Osteocyte (in vitro differentiated cells): Measurements from ENCODE around the gene CHN1. TPM values are rescaled to one million over a fixed set of nuclear protein-coding genes. Genes with fewer than 3 reads are reported as not detected.
A peak's percentile ranks its signal among the peaks of the same experiment; 100 is the strongest.

Source experiments
- DNase-seq: peaks from one replicate; pipeline ENCODE4 v3.0.0; 2021; ENCODE audit warnings: mixed read lengths; ENCODE audit not compliant: unreplicated experiment; ENCODE audit errors: extremely low spot score
- H3K27ac Mint-ChIP-seq: one replicate; pipeline ENCODE4 v1.8.0; 2021; ENCODE audit warnings: mild to moderate bottlenecking, mixed read lengths; ENCODE audit not compliant: unreplicated experiment
- H3K27me3 Mint-ChIP-seq: one replicate; pipeline ENCODE4 v1.8.0; 2021; ENCODE audit warnings: mixed read lengths; ENCODE audit not compliant: unreplicated experiment
- H3K36me3 Mint-ChIP-seq: one replicate; pipeline ENCODE4 v1.8.0; 2021; ENCODE audit warnings: mixed read lengths; ENCODE audit not compliant: unreplicated experiment
- H3K4me1 Mint-ChIP-seq: one replicate; pipeline ENCODE4 v1.8.0; 2021; ENCODE audit warnings: mixed read lengths; ENCODE audit not compliant: unreplicated experiment
- H3K4me3 Mint-ChIP-seq: one replicate; pipeline ENCODE4 v1.8.0; 2021; ENCODE audit warnings: mild to moderate bottlenecking, moderate library complexity, mixed read lengths; ENCODE audit not compliant: unreplicated experiment
- H3K9me3 Mint-ChIP-seq: one replicate; pipeline ENCODE4 v1.8.0; 2021; ENCODE audit warnings: mixed read lengths; ENCODE audit not compliant: unreplicated experiment
- CTCF ChIP-seq: fragments of 200-600 bp; sonication (generic); IDR thresholded peaks from 2 replicates; pipeline ENCODE4 v1.5.0; 2021; ENCODE audit warnings: antibody characterized with exemption, mild to moderate bottlenecking, moderate library complexity
- total RNA-seq: library from RNA; stranded (reverse); gene quantifications from 2 replicates; pipeline ENCODE4 v1.2.1, GENCODE V29; 2021

CHN1 gene
- total RNA-seq, 1 donor from 2014 or later, result 22.3 TPM

DNA sequence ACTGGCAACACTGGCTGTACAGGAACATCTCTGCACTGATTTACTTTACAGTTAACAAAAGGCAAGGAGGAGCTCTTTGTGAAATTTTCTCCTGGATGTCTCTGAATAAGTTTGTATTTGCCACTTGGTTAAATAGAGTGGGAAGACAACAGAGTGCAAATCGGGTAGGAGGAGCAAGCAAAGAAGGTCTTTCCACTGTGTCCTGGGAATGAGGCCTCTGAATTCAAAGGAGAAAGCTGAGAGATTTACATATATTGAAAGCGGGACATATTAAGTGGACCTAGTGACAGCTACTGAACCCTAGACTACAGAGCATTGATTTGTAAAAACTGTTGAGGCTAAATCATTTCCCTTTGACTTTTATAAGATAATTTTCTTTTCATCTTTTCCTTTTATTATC is 123.5 kb downstream of the CHN1 start:
- Mint-ChIP-seq H3K27ac (peak overlapping the region; percentile 82), H3K4me1 (peaks cover 36% of the 10 kb centered on the region), H3K4me3 (no peak overlapping the region), H3K36me3 (peaks cover 2% of the 10 kb centered on the region), H3K9me3 (no peaks in the 10 kb centered on the region), H3K27me3 (no peaks in the 10 kb centered on the region)
- no peak for DNase-seq
- TF ChIP-seq CTCF, result no peak

DNA sequence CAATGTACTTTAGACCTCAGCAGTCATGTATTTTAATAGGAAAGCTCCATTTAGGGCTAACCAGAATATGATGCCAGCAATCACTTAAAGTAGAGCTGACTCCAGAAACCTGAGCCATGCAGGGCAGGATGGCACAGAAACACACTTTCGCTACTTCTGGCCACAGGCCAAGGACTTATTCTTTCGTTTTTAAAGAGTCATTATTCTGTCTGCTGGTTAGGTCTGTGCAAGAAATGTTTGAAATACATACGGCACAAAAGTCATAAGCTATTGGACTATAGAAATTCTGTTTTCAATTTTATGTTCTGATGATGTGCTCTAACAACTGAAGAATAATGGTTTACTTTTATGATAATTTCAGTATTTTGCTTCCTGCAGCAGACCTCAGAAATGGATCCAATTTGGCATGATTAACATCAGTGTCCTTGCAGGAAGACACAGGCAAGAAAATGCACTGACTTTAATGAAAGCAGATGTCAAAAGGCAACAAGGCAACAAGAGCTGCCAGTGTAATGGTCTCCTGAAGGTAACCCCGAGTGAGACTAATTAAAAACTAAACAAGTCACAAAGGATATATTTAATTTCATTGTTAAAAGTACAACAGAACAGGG is 126.5 kb downstream of the CHN1 start:
- Mint-ChIP-seq H3K27me3 (no peaks in the 10 kb centered on the region), H3K27ac (peak overlapping the region; percentile 67)
- DNase-seq, result no peak

DNA sequence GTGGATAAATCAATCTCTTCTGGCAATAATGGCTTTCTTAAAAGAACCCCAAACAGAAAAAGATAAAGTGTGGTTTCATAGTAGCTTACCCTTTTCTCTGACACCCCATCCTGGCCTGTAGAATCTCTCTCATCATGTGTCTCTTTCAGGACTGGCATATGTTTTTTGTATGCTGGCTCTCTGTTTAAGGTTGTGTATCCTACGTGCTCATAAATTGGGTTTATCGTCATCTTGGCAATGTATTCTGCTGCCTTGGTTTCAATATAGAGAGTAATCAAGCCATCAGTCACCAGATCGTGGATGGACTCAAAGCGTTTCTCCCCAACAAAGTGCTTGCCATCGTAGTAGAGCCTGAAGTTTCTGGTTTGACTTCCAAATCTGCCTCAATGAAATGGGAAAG is 127.4 kb downstream of the CHN1 start:
- Mint-ChIP-seq H3K27me3 (no peaks in the 10 kb centered on the region), H3K4me1 (peaks cover 54% of the 10 kb centered on the region), H3K36me3 (peaks cover 2% of the 10 kb centered on the region), H3K27ac (no peak overlapping the region), H3K4me3 (no peak overlapping the region), H3K9me3 (no peaks in the 10 kb centered on the region)
- TF ChIP-seq CTCF, result no peak
- no peak for DNase-seq

More for the DNA sequence above, 126.5 kb downstream of the CHN1 start:
- Mint-ChIP-seq H3K4me1 (peaks cover 46% of the 10 kb centered on the region), H3K4me3 (peak overlapping the region; percentile 65), H3K36me3 (peaks cover 2% of the 10 kb centered on the region), H3K9me3 (no peaks in the 10 kb centered on the region)
- no peak for TF ChIP-seq CTCF

GRCh38 chr2:174877301-174877700 is 127.9 kb downstream of the CHN1 start:
- no peaks in the 10 kb centered on the region for H3K9me3 Mint-ChIP-seq
- H3K36me3 Mint-ChIP-seq, result peaks cover 2% of the 10 kb centered on the region
- no peak for DNase-seq
- H3K4me3 Mint-ChIP-seq, result no peak overlapping the region
- peaks cover 55% of the 10 kb centered on the region for H3K4me1 Mint-ChIP-seq
- H3K27me3 Mint-ChIP-seq, result no peaks in the 10 kb centered on the region
- H3K27ac Mint-ChIP-seq, result no peak overlapping the region
- no peak for TF ChIP-seq CTCF

DNA sequence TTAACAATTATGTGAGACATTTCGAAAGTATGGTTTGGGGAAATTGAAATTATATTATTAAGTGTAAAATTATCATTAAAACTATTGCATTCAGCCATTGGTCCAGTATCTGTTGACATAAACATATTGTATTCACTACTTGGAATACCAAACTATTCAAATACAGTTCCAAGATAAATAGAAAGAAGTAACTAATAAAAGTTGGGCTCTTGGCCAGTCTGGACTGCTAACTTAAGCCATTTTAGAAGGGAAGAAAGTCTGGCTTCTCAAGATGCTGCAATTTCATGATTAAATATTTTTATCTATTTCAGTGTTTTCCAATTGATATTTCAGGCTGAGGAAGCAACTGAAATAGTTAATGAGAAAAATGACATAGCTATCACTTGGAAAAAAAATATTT is 131.1 kb downstream of the CHN1 start:
- DNase-seq, result no peak
- no peaks in the 10 kb centered on the region for H3K9me3 Mint-ChIP-seq
- H3K27ac Mint-ChIP-seq, result no peak overlapping the region
- H3K27me3 Mint-ChIP-seq, result no peaks in the 10 kb centered on the region
- H3K4me1 Mint-ChIP-seq, result peaks cover 35% of the 10 kb centered on the region
- peaks cover 2% of the 10 kb centered on the region for H3K36me3 Mint-ChIP-seq
- no peak overlapping the region for H3K4me3 Mint-ChIP-seq
- TF ChIP-seq CTCF, result no peak
